Right forelimb (tissue), 1 donor: ENCODE data around the gene SMAD6.

Experiments
- DNase-seq: peaks from one replicate; pipeline ENCODE4 v3.0.0-alpha.2; 2018

The SMAD6 gene

GRCh38 chr15:66760968-66761725 lies 59.1 kb downstream of the SMAD6 start:
- DNase-seq, result no peak

DNA sequence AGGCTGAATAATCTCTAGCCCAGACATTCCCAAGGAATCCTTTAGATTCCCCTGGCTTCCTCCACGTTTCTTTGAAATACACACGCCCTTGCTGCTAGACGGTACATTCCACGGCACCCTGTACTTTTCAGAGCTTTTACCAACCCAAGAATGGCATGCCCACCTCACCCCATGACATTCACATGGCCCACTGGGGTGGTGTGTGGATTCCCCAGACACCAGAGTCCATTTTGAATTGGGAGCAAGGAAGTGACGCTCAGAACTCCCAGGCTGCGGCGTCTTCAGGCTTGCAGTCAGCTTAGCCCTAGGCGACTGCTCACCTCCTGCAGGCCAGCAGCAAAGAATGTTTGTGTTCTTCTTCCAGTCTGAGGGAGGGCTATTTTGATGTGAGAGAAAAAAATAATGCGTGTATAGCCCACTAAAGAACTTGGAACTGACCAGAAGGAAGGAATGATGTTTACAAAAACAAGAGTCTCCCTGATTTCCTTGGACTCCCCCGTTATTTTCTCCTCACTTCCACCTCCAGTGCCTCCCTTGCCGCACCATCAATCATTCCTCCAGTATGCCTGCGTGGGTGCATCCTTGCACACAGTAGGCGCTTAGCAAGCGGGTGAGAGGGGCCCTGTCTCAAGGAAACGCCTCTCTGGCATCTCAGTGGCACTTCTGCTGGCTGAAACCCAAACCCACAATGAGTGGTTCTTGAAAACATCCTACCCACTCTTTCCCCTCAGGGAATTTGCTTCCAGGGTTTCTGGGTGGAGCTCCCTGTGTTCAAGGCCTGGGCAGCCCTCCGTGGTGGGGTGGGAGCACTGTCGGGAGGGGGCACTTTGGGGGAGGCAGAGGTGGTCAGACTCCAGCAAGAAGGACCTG lies 59.9 kb downstream of the SMAD6 start:
- no peak for DNase-seq

DNA sequence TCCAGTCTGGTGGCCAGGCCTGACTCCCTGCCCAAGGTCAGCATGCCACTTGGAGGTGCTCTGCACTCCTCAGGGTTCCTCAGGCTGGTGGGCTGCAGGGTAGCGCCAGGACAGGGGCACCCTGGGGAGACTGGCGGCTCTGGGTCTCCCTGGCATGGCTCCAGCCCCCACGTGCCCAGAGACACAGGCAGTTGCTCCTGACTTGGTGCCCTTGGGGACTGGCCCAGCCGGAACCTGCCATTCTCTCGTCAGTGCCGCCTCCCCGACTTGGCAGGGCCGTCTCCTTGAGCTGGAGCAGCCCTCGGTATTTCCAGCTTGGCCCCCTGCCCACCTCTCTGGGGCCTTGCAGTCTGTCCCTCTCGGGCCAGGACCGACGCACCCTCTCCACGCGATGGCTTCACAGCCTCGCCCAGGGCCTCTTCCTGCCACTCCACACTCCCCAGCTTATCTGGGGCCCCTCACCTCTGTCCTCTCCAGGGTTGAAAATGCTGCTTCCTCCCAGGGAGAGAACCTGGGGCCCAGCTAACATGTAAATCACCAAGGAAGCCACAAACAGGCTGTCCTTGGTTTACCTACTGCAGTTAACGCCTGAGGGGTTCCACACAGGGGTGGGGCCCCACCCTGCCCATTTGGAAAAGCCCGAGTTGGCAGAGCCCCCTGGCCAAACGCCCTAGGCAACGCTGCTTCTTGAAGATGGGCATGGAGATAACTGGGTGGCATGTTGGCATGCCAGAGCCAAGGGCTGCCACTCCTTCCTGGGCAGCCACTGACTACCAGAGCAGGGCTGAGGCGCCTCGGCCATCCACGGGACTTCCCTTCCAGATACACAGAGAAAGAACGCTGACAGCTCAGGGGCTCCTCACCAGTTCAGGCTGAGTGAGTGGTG lies 61.4 kb downstream of the SMAD6 start:
- no peak for DNase-seq

DNA sequence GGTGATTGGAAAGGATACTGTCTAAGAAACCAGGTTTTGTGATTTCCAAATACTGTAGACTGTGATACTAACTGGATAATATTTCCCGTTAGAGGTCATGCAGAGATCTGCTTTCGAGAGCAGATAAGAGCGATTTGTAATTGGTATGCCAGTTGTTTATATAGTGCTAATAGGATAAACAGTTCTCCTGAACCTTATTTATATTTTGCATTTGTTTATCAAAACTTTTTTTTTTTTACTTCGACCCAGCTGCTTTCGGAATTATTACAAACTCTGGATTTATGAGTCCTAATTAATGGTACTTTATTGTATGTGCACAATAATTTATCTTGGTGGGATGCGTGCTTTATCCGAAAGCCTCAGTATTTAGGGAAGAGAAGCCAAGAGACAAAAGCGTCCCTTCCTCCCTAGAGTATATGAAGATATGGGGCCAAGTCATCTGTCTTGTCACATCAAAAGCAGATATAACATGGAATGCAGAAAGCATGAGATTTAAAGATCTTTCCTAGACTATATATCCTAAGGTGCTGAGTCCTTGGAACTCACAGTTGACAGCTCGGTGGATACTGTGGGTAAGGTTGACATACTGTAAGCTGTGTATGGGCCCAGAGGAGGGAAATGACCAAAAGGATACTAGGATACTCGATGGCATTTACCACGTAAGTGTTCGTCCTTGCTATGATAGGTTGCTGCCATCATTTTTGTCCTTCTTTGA lies 62.2 kb downstream of the SMAD6 start:
- no peak for DNase-seq

DNA sequence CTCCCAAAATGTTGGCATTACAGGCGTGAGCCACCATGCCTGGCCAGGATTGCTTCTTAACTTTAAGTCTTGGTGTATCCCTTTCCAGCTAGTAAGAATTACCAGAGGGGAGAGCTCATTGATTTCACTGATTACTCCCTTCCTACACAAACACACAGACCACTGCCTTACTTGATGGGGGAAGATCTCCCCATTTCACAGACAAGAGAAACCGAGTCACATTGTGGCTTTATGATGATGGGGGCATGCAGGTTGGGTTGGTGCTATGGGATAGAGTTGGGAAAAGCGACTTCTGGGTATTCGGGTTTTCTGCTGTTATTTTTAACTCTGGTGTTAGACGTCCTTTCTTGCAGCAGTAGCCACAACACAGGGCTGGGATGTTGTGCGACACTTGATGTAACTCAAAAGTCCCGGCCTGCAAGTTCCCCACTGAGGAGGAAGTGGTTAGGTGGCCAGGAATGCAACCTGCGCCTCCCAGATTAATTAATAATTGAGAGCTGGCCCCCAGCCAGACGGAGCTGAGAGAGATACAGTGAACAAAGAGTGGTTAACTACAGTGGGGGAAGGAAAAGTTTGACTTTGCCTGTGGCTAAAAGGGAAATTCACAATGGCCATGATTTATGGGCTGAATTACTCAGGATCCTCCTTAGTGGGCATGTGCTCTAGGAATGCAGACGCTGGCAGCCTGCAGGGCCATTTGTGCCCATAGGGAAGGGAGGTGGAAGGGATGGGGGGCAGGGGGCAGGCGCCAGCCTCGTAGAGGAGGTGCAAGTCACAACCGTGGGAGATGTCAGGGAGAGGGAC lies 63.6 kb downstream of the SMAD6 start:
- no peak for DNase-seq

GRCh38 chr15:66766282-66767230 lies 64.5 kb downstream of the SMAD6 start:
- DNase-seq, result no peak

GRCh38 chr15:66767240-66767659 lies 65.2 kb downstream of the SMAD6 start:
- no peak for DNase-seq

- no peak for DNase-seq
Measured at GRCh38 chr15:66768987-66769386, 67.0 kb downstream of the SMAD6 start.

DNA sequence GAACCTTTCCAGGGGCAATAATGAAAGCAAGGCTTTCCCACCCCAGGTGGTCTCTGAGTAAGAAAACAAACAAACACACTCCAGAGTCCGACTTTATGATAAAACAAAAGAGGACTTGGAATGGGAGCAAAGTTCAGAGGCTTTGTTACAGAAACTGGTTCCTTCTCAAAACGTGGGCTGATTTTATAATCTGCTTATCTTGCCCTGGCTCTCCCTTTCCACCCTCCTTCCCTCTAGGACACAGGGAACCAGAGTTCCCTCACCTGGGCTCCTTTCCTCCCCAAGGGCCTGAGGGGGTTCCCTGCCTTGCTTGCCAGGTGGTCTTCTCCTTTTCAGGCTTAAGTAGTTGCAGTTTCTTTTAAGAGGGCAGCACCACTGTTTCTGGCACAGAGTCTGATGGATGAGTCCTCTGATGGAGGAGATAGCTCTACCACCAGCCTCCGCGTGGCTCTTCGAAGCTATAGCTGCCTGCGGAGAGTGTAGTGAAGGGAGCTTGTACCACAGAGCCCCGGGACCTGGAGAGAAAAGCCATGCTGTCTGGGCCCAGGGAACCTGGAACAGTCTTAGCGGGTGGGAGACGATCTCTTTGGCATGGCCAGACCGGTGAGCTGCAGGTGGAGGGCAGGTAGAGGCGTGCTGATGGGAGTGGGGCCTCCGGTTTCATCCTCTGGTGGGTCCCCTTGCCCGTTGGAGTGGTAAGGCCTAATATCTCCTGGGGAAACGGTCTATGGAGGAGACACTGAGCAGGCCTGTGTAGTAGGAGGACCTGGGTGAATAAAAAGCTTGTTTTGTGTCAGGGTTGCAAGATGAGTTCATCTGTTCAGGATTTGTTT lies 68.7 kb downstream of the SMAD6 start:
- no peak for DNase-seq

- DNase-seq, result no peak
Measured at GRCh38 chr15:66771351-66771650, 69.3 kb downstream of the SMAD6 start.

DNA sequence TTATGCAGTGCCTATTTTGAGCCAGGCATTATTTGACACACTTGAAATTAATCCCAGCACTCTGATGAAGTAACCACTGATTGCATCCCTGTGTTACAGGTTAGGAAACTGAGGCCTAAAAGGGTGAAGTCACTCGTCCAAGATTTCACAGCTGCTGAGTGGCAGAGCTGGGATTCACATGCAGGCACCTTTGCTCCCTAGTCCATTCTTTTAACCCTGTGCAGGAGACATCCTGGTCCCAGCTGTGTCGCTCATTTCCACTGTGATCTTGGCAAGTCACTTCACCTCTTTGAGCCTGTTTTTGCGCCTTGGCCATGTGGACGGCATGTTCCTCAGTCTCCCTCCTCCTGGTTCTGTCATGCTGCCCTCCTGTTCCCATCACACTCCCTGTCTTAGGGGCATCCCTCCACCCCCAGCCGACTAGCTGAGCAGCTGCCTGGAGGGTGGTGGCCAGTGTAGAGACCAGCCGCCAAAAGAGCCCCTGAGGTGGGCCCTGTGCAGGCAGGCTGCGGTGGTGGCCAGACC lies 70.6 kb downstream of the SMAD6 start:
- DNase-seq, result no peak

DNA sequence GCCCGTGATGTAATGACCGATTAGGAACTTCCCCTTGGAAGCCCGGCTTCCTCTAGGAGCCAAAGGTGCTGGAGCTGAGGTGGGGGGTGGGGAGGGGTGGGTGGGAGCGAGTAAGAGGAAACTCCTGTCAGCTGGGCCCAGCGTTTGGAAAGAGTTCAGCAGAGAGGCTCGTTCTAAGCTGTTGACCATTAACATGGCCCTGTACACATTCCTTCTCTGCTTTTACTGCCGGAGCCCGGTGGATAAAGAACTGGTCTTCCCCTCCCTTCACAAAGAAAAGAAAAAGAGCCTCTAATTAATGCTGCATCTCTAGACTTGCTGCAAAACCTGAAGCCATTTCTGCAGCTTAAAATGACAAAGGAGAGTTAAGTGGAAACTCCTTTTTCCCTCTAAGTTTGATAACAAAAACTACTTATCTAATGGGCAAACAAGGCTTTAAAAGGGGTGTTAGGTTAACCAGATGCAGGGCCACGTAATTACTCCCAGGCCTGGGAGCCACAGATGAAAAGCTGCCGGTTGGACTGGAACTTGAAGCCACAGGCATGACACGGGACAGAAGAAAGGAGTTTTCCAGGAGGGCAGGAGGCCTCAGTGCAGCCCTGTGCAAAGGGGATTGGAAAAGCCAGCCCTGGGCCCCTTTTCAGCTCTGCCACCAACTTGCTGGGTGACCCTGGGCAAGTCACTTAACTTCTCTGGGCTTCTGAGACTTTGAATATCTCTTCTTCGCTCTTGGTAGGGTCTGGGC lies 71.3 kb downstream of the SMAD6 start:
- peak; percentile 72 for DNase-seq

DNA sequence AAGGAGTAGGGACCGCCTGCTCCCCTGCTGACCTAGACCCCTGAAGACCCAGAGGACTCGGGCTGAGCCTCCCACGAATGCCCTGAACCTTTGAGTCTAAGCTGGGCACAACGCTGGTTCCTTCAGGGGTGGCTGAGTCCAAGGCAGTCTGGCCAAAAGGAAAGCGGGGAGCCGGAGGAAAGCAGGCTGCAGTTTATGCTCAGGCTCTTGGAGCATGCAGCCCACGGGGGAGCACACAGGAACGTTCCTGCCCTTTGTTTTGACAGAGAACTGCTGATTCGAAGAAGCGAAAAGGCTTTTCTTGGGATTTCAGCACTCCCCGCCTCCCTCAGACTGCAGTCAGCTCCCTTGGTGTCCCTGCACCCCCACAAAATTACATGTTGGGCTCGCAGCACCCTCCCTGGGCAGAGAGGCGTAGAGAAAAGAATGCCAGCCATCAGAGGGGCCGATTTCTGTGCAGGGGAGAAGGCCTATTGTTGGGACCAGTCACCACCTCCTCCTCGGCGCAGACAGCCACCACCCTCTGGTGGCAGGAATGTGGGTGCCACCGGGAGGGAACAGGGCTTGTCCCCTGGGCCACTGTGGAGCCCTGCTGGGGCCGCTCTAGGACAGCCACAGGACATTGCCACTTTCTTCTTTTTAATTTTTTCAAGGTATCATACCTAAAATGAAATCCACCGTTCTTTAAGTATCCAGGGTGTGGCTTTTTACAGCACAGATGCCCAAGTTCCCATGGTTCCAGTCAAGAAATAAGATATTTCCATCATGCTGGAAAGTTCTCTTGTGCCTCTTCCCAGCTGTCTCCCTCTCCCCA lies 72.2 kb downstream of the SMAD6 start:
- peak; percentile 90 for DNase-seq

DNA sequence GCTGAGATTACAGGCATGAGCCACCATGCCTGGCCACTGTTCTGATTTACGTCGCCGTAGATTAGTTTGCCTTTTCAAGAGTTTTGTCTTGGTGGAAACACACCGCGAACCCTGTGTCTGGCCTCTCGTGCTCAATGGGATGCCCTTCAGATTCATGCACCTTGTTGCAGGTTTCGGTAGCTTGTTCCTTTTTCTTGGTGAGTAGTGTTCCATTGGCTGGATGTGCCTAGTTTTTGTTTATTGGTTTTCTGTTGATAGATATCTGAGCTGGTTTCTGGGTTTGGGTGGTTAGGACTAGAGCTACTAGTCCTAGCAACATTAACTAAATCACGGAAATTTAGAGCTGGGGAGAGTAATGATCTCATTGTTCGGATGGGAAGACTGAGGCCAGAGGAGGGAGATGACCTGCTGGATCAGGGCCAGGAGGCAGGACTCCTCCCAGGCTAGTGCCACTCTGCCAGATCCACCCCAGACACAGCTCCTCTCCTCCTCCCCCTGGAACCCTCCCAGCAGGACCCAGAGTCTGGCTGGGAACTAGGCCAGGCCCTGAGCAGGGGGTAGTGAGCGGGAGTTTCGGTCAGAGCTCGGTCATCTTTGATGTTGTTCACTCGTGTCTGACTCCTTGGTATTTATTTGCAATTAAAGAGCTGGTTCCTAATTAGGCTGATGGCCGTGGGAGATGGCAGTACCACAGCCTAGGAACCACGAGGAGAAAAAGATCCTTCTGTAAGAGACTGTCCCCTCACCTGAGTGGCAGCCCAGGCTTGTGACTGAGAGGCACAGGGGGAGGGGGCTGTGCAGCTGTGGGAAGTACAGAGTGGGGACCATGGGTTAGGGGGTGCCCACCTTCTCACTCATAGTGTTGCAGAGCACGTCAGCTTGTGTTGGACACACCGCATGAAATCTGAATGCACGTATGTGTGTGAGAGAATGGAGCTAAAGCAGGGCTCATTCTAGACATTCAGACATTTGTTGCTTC lies 73.4 kb downstream of the SMAD6 start:
- DNase-seq, result no peak

DNA sequence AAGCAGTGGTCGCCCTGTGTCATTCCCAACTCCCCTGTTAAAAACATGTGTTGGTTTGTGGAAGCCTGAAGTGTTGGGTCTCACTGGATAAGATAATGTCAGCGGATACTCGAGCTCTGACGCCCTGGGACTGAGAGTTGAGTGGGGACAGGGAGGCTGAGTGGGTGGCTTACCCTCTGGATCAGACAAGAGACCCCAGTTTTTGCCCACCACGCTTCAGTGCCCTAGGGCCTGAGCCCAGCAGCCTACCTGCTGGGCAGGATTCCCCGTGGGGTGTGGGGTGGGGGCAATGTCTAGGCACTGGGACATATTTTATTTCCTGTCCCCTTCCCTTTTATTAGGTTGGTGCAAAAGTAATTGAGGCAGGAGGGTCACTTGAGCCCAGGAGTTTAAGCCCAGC lies 75.0 kb downstream of the SMAD6 start:
- no peak for DNase-seq

DNA sequence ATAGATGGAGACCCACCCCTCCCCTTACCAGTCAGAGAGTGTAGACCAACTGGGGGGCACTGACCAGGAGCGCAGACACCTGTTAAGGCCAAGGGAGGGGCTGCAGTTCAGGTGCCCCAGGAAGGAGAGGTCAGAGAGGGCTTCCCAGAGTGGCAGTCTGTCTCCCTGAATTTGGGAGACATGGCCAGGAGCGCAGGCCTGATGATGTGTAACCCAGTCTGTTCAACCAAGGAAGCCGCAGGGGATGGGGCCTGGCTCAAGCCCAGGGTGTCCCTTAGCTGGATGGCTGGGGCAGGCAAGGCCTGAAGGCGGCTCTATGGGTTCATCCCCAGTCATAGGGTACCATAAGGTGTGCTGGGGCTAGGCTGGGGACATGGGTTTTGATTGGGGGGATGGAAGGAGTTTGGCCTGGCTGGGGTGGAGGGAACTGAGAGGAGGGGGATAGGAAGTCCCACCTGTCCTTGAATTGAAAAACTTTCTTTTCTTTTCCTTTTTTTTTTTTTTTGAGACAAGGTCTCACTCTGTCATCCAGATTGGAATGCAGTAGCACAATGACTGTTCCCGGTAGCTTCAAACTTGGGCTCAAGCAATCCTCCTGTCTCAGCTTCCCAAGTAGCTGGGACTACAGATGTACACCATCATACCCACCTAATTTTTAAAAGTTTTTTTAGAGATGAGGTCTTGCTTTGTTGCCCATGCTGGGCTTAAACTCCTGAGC lies 75.7 kb downstream of the SMAD6 start:
- no peak for DNase-seq
